Stimulated activated naive CD4-positive, alpha-beta T cell (primary cell): ENCODE measurements around the gene TMEM114.

ENCODE experiments used
- DNase-seq, 6 experiments: peaks; one replicate each; lab custom pipeline; 2025; lab: John Stamatoyannopoulos, UW

Gene TMEM114

GRCh38 chr16:8550728-8551387, 39.5 kb downstream of the TMEM114 start:
- no peak for DNase-seq

GRCh38 chr16:8549843-8550412, 40.4 kb downstream of the TMEM114 start:
- DNase-seq, result no peak

GRCh38 chr16:8548166-8548565, 42.1 kb downstream of the TMEM114 start:
- no peak for DNase-seq

GRCh38 chr16:8547762-8548161, 42.5 kb downstream of the TMEM114 start:
- no peak for DNase-seq

- no peak for DNase-seq
Measured at GRCh38 chr16:8544406-8544805, 45.9 kb downstream of the TMEM114 start.

- no peak for DNase-seq
Measured at GRCh38 chr16:8543258-8543657, 47.1 kb downstream of the TMEM114 start.

- no peak for DNase-seq
Measured at GRCh38 chr16:8542393-8542792, 47.9 kb downstream of the TMEM114 start.

GRCh38 chr16:8541868-8542267, 48.4 kb downstream of the TMEM114 start:
- no peak for DNase-seq

- no peak for DNase-seq
Measured at GRCh38 chr16:8537691-8538342, 52.5 kb downstream of the TMEM114 start.

GRCh38 chr16:8533509-8533908, 56.8 kb downstream of the TMEM114 start:
- no peak for DNase-seq

GRCh38 chr16:8530752-8531384, 59.4 kb downstream of the TMEM114 start:
- DNase-seq, result no peak

GRCh38 chr16:8528471-8528870, 61.8 kb downstream of the TMEM114 start:
- no peak for DNase-seq

- DNase-seq, result no peak
Measured at GRCh38 chr16:8523932-8524331, 66.4 kb downstream of the TMEM114 start.

GRCh38 chr16:8522757-8523156, 67.6 kb downstream of the TMEM114 start:
- DNase-seq, result no peak

GRCh38 chr16:8519643-8520042, 70.7 kb downstream of the TMEM114 start:
- DNase-seq, result no peak
